Transverse colon (tissue), 4 donors: ENCODE results near the gene OXLD1. TPM values are rescaled to one million over a fixed set of nuclear protein-coding genes. Genes with fewer than 3 reads are reported as not detected.

Source experiments
- DNase-seq: peaks from one replicate; pipeline ENCODE4 v3.0.0-alpha.2; 2019
- H3K27ac ChIP-seq, 4 donors: fragments of 200-600 bp; sonication (generic); 2 replicates each; pipeline ENCODE4 v1.5.1; 2016 to 2018; ENCODE audit warnings: inconsistent platforms in 4 of 4
- H3K27me3 ChIP-seq: fragments of 200-600 bp; sonication (generic); 2 replicates; pipeline ENCODE4 v1.5.1; 2017; ENCODE audit warnings: inconsistent platforms
- H3K36me3 ChIP-seq, 4 donors: fragments of 200-600 bp; sonication (generic); 2 replicates each; pipeline ENCODE4 v1.5.1; 2017 to 2019; ENCODE audit warnings: inconsistent platforms in 4 of 4
- H3K4me1 ChIP-seq, 4 donors: fragments of 200-600 bp; sonication (generic); 2 replicates each; pipeline ENCODE4 v1.5.1; 2017 to 2020; ENCODE audit warnings: inconsistent platforms in 4 of 4
- H3K4me3 ChIP-seq, 4 donors: fragments of 200-600 bp; sonication (generic); 1 replicate in 1 of 4; 2 replicates in 3 of 4; pipeline versions ENCODE4 v1.5.1 to v1.6.1; 2017 to 2019; ENCODE audit warnings: inconsistent platforms in 4 of 4
- H3K9me3 ChIP-seq, 2 donors: fragments of 200-600 bp; sonication (generic); 2 replicates each; pipeline ENCODE4 v1.5.1; 2017 to 2019; ENCODE audit warnings: inconsistent platforms in 2 of 2
- CTCF ChIP-seq, 5 experiments: fragments of 200-600 bp in 3 of 5; fragments of 450-650 bp in 2 of 5; sonication (generic) in 3 of 5; IDR thresholded peaks; 1 replicate in 2 of 5; 2 replicates in 3 of 5; pipeline ENCODE4 v1.5.1; 2016 to 2017; ENCODE audit warnings: antibody characterized with exemption in 5 of 5, inconsistent platforms in 3 of 5, mild to moderate bottlenecking in 2 of 5, moderate library complexity in 1 of 5
- EP300 ChIP-seq: sonication (generic); formaldehyde crosslinking; IDR thresholded peaks from one replicate; pipeline ENCODE4 v1.6.1; 2017; ENCODE audit warnings: antibody characterized with exemption, low read depth
- POLR2A ChIP-seq: fragments of 450-650 bp; IDR thresholded peaks from one replicate; pipeline ENCODE4 v1.6.1; 2016; ENCODE audit warnings: antibody characterized with exemption, mild to moderate bottlenecking, moderate library complexity
- POLR2AphosphoS5 ChIP-seq, 3 donors: sonication (generic); formaldehyde crosslinking; IDR thresholded peaks; one replicate each; pipeline ENCODE4 v1.6.1; 2016; ENCODE audit warnings: antibody characterized with exemption in 3 of 3
- WGBS, 2 donors: methylation state at CpG; one replicate each; pipeline ENCODE4 v1.1.5; 2018; ENCODE audit warnings: low coverage in 1 of 2; 5-methylcytosine and 5-hydroxymethylcytosine counted together
- in situ Hi-C, 4 donors: fragments of 200-750 bp; cut with MboI; loops; one replicate each; pipeline versions ENCODE4 v1.15.0 to v1.15.1; 2017; ENCODE audit warnings: low sequenced_read_pairs in 3 of 4, low pct_ligation_motif_present in 1 of 4, low pct_unique_long_range_greater_than_20kb in 1 of 4
- intact Hi-C: fragments of 100-400 bp; cut with DNase I; formaldehyde crosslinking; loops from one replicate; pipeline ENCODE4 v1.15.1; 2023; ENCODE audit warnings: low total_unique reads
- total RNA-seq, 4 donors: library from RNA; depleted of rRNA; stranded (reverse); fragments of >200 nt; gene quantifications; one replicate each; pipeline ENCODE4 v1.1.0, GENCODE V29; 2016

The OXLD1 gene
- total RNA-seq, 4 donors from 2014 or later = 21.4 to 63.6 (median 41.2) TPM

GRCh38 chr17:81711814-81712467 is 45.5 kb upstream of the OXLD1 start, which contains the start of gene SLC25A10:
SLC25A10 (plus strand) TSS chr17:81712284; CDS start chr17:81712427, 143 bp downstream.
- peaks cover 0 to 8% (median 2%) of the 10 kb centered on the region in 4 donors for H3K36me3 ChIP-seq
- intact Hi-C loops = no loop called here
- peaks cover 27 to 45% (median 43%) of the 10 kb centered on the region in 4 donors for H3K4me1 ChIP-seq
- H3K9me3 ChIP-seq = no peaks in the 10 kb centered on the region
- H3K27ac ChIP-seq = peak within 1 kb of the TSS; percentile 80 to 90 (median 86)
- peak within 1 kb of the TSS; percentile 53 to 94 (median 77) for H3K4me3 ChIP-seq
- peak; percentile 92 for DNase-seq
- H3K27me3 ChIP-seq = no peaks in the 10 kb centered on the region
- 1% methylated on average over 57 of the region's 89 CpGs; no CpG with 5 or more reads in 1 of the 2 donors for WGBS, 2 donors
- in situ Hi-C loops = no loop called here
- TF ChIP-seq POLR2AphosphoS5 (IDR thresholded peaks at IDR 0.05) (peak; percentile 49 to 84 (median 51)), POLR2A (peak; percentile 60), CTCF (IDR thresholded peaks at IDR 0.05) (peak in 1 of 5 experiments; percentile 38), EP300 (no peak)

- Histone ChIP-seq H3K4me3 (peak overlapping the region in 2 of 4 donors; percentile 79 to 94), H3K27me3 (no peaks in the 10 kb centered on the region), H3K4me1 (peaks cover 27 to 45% (median 43%) of the 10 kb centered on the region in 4 donors), H3K9me3 (no peaks in the 10 kb centered on the region), H3K27ac (peak overlapping the region; percentile 80 to 90 (median 86)), H3K36me3 (peaks cover 0 to 11% (median 5%) of the 10 kb centered on the region in 4 donors)
- intact Hi-C loops (no loop called here), in situ Hi-C loops (no loop called here)
- DNase-seq = peak; percentile 53
- TF ChIP-seq CTCF (IDR thresholded peaks at IDR 0.05) (no peak), POLR2AphosphoS5 (IDR thresholded peaks at IDR 0.05) (peak in 1 of 3 donors; percentile 45), EP300 (no peak), POLR2A (peak; percentile 33)
- 21% methylated on average over 26 of the region's 29 CpGs; no CpG with 5 or more reads in 1 of the 2 donors for WGBS, 2 donors
These were observed 44.3 kb upstream of the OXLD1 start for GRCh38 chr17:81710514-81711308.

- 57 to 93% methylated on average over 1 to 15 of the region's 17 CpGs for WGBS, 2 donors
- H3K9me3 ChIP-seq = no peaks in the 10 kb centered on the region
- TF ChIP-seq EP300 (no peak), CTCF (IDR thresholded peaks at IDR 0.05) (no peak), POLR2A (no peak), POLR2AphosphoS5 (IDR thresholded peaks at IDR 0.05) (no peak)
- peaks cover 0 to 11% (median 5%) of the 10 kb centered on the region in 4 donors for H3K36me3 ChIP-seq
- in situ Hi-C loops = no loop called here
- H3K27ac ChIP-seq = no peak overlapping the region
- H3K27me3 ChIP-seq = no peaks in the 10 kb centered on the region
- intact Hi-C loops = no loop called here
- H3K4me1 ChIP-seq = peaks cover 33 to 49% (median 47%) of the 10 kb centered on the region in 4 donors
- DNase-seq = no peak
- H3K4me3 ChIP-seq = no peak overlapping the region
These were observed 42.4 kb upstream of the OXLD1 start for GRCh38 chr17:81708739-81709185.
